GM12878 (cell line): Measurements from ENCODE around the gene RPAP3.

Source experiments
- EP300 ChIP-seq, 2 experiments: fragments of 150-350 bp in 1 of 2; IDR thresholded peaks; 2 replicates each; pipeline ENCODE4 v1.6.1; 2011 to 2012; ENCODE audit warnings: low read depth in 2 of 2, low read length in 2 of 2, borderline replicate concordance in 1 of 2, improper control_type of control experiment in 1 of 2, inconsistent platforms in 1 of 2; ENCODE audit not compliant: control insufficient read depth in 1 of 2
- GATAD2B ChIP-seq: fragments of 450-650 bp; conservative IDR thresholded peaks from 2 replicates; pipeline ENCODE4 v1.6.1; 2017; ENCODE audit warnings: low read depth, mild to moderate bottlenecking, moderate library complexity
- MEF2A ChIP-seq: IDR thresholded peaks from 2 replicates; pipeline ENCODE4 v1.6.1; 2011; ENCODE audit warnings: low read depth, mild to moderate bottlenecking, low read length, moderate library complexity; ENCODE audit not compliant: insufficient read depth
- NR2F1 ChIP-seq: fragments of 450-650 bp; conservative IDR thresholded peaks from 2 replicates; pipeline ENCODE4 v1.6.1; 2017; ENCODE audit warnings: mild to moderate bottlenecking
- POLR2A ChIP-seq: IDR thresholded peaks from 2 replicates; pipeline ENCODE4 v1.6.1; 2011; ENCODE audit warnings: low read depth, mild to moderate bottlenecking, low read length
- TF ChIP-seq, protein P1 (sequence below), 3 experiments: IDR thresholded peaks in 2 of 3; conservative IDR thresholded peaks in 1 of 3; 2 replicates each; pipeline ENCODE4 v1.5.1; 2011; ENCODE audit warnings: low read depth in 3 of 3, low read length in 3 of 3, mild to moderate bottlenecking in 3 of 3, control low read depth in 2 of 3, moderate library complexity in 2 of 3, inconsistent platforms in 1 of 3, mixed read lengths in 1 of 3; ENCODE audit not compliant: control insufficient read depth in 2 of 3, insufficient read depth in 1 of 3; ENCODE audit errors: extremely low read depth in 1 of 3

DNA sequence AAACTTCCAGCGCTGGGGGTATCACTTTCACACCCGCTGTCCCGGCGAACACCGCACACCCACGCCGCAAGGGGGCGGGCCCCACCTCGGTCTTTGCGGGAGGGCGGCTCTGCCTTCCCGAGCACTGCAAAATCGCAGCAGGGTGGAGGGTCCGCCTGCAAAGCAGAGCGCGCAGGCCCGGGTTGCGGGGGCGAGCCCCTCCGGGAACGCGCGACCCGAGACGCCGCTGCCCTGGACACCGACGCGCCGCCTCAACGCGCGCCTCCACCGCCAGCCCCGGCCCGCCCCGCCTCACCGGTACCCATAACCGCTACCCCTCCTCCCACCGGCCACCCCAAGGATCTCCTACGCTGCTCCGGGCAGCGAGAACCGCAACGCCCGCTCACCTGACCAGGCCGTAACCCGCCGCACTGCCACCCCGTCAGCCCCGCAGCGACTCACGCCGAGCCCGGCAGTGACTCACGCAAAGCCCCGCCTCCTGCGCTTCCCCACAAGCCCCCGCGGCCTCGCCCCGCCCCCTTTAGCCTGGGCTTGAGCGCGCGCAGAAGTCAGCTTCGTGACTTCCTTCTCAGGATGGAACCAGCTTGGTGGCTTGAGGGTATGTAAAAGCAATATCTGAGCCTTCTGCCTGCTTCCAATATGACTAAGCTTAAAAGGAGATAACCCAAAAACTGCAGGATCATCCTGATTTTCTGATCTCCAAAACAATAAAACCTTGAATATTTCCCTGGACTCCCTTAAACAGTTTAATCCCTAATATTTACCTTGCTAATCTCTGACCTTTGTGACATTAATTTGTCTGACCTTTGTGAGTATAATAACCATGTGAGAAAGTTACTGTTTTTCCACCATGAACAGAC, at the start of gene RPAP3:
- TF ChIP-seq, protein P1, sequence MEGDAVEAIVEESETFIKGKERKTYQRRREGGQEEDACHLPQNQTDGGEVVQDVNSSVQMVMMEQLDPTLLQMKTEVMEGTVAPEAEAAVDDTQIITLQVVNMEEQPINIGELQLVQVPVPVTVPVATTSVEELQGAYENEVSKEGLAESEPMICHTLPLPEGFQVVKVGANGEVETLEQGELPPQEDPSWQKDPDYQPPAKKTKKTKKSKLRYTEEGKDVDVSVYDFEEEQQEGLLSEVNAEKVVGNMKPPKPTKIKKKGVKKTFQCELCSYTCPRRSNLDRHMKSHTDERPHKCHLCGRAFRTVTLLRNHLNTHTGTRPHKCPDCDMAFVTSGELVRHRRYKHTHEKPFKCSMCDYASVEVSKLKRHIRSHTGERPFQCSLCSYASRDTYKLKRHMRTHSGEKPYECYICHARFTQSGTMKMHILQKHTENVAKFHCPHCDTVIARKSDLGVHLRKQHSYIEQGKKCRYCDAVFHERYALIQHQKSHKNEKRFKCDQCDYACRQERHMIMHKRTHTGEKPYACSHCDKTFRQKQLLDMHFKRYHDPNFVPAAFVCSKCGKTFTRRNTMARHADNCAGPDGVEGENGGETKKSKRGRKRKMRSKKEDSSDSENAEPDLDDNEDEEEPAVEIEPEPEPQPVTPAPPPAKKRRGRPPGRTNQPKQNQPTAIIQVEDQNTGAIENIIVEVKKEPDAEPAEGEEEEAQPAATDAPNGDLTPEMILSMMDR (IDR thresholded peaks at IDR 0.05 in 2 of 3, conservative IDR thresholded peaks at IDR 0.05 in 1 of 3; ENCODE audit: control insufficient read depth in 2 of 3, extremely low read depth in 1 of 3, insufficient read depth in 1 of 3, low read depth in 3 of 3, low read length in 3 of 3) = peak; percentile 38 to 60 (median 48); a peak in 4 of 6 replicates
- TF ChIP-seq MEF2A (no peak), EP300 (IDR thresholded peaks at IDR 0.05; ENCODE audit: borderline replicate concordance in 1 of 2, control insufficient read depth in 1 of 2, low read depth in 2 of 2, low read length in 2 of 2) (no peak), POLR2A (peak; percentile 98), NR2F1 (0 out of 2 replicates have a peak, but pooled peaks have one; percentile 24), GATAD2B (peak; percentile 97)
